ENCODE measurements around the gene ELOA2. TPM values are rescaled to one million over a fixed set of nuclear protein-coding genes. Genes with fewer than 3 reads are reported as not detected.

ELOA2 gene
- total and polyA plus RNA-seq, 2 donors (not counting 1 experiment from before 2014, with no cell fraction given) = not detected

- Histone ChIP-seq H3K9ac (ENCODE audit: insufficient read depth, low read length) (no peak overlapping the region), H3K36me3 (ENCODE audit: control insufficient read depth, insufficient read depth, low read length) (no peaks in the 10 kb centered on the region), H3K27ac (ENCODE audit: insufficient read depth, low read length) (no peak overlapping the region), H3K4me1 (ENCODE audit: control insufficient read depth, extremely low read depth, insufficient read depth, low read length) (no peaks in the 10 kb centered on the region), H2AFZ (ENCODE audit: low read length) (no peak overlapping the region), H4K20me1 (ENCODE audit: control insufficient read depth, extremely low read depth, insufficient read depth, low read length) (no peaks in the 10 kb centered on the region), H3K4me2 (ENCODE audit: extremely low read depth, insufficient read depth, low read length) (no peak overlapping the region), H3K9me3 (ENCODE audit: control insufficient read depth, insufficient read depth, low read depth, low read length) (no peaks in the 10 kb centered on the region), H3K27me3 (ENCODE audit: control insufficient read depth, insufficient read depth, low read length) (no peaks in the 10 kb centered on the region), H3K79me2 (ENCODE audit: control insufficient read depth, insufficient read depth, low read length) (no peaks in the 10 kb centered on the region), H3K4me3 (replicated peaks in 1 of 4; ENCODE audit: control extremely low read depth in 1 of 4, insufficient read depth in 1 of 4, low read depth in 3 of 4, low read length in 4 of 4) (no peak overlapping the region)
- no peak for DNase-seq (ENCODE audit: low read depth in 2 of 2)
- no peak for TF ChIP-seq EZH2 (IDR thresholded peaks at IDR 0.05; ENCODE audit: low read length, missing control alignments)
- TF ChIP-seq, protein P1, sequence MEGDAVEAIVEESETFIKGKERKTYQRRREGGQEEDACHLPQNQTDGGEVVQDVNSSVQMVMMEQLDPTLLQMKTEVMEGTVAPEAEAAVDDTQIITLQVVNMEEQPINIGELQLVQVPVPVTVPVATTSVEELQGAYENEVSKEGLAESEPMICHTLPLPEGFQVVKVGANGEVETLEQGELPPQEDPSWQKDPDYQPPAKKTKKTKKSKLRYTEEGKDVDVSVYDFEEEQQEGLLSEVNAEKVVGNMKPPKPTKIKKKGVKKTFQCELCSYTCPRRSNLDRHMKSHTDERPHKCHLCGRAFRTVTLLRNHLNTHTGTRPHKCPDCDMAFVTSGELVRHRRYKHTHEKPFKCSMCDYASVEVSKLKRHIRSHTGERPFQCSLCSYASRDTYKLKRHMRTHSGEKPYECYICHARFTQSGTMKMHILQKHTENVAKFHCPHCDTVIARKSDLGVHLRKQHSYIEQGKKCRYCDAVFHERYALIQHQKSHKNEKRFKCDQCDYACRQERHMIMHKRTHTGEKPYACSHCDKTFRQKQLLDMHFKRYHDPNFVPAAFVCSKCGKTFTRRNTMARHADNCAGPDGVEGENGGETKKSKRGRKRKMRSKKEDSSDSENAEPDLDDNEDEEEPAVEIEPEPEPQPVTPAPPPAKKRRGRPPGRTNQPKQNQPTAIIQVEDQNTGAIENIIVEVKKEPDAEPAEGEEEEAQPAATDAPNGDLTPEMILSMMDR (conservative IDR thresholded peaks at IDR 0.05 in 1 of 2, IDR thresholded peaks at IDR 0.05 in 1 of 2; ENCODE audit: low read depth in 1 of 2, low read length in 2 of 2) = no peak
These were observed 41.7 kb upstream of the ELOA2 start for GRCh38 chr18:47077111-47077510.

DNA sequence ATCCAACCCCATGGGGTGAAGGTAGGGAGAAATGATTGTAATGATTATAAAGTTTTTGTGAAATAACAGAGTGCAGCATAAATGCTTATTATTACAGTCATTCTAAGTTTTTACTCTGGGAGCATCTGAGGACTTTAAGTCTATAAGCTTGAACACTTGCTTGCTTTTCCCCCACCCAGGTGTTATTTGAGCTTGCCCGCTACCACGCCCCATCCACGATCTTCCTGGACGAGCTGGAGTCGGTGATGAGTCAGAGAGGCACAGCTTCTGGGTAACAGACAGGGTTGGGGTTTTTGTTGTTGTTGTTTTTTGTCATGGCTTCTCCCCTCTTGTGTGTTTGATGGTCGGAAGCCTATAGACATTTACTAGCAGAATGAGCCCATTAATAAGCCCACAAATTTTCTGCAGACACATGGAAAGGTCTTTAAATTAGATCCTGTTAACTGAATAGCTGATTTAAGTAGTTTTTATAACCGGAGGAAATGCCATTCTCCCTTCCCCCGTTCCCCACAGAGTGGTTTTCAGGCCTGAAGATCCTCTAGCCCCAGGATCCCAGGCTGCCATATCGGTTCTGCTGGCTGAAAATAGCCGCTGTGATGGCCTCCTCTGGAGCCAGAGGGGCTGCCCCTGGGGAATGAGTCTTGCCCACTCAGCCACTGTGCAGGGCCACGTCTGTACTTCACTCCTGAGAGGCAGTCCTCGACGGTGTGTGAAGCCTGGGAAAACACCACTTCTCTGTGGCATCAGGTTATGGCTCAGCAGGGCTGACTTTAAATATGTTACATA lies 39.9 kb upstream of the ELOA2 start:
- Histone ChIP-seq H3K36me3 (ENCODE audit: control insufficient read depth, insufficient read depth, low read length) (no peaks in the 10 kb centered on the region), H3K4me2 (ENCODE audit: extremely low read depth, insufficient read depth, low read length) (no peak overlapping the region), H3K4me1 (ENCODE audit: control insufficient read depth, extremely low read depth, insufficient read depth, low read length) (no peaks in the 10 kb centered on the region), H3K27ac (ENCODE audit: insufficient read depth, low read length) (no peak overlapping the region), H3K79me2 (ENCODE audit: control insufficient read depth, insufficient read depth, low read length) (no peaks in the 10 kb centered on the region), H2AFZ (ENCODE audit: low read length) (no peak overlapping the region), H3K9me3 (ENCODE audit: control insufficient read depth, insufficient read depth, low read depth, low read length) (no peaks in the 10 kb centered on the region), H3K9ac (ENCODE audit: insufficient read depth, low read length) (no peak overlapping the region), H3K4me3 (replicated peaks in 1 of 4; ENCODE audit: control extremely low read depth in 1 of 4, insufficient read depth in 1 of 4, low read depth in 3 of 4, low read length in 4 of 4) (no peak overlapping the region), H3K27me3 (ENCODE audit: control insufficient read depth, insufficient read depth, low read length) (no peaks in the 10 kb centered on the region), H4K20me1 (ENCODE audit: control insufficient read depth, extremely low read depth, insufficient read depth, low read length) (no peaks in the 10 kb centered on the region)
- TF ChIP-seq, protein P1 (conservative IDR thresholded peaks at IDR 0.05 in 1 of 2, IDR thresholded peaks at IDR 0.05 in 1 of 2; ENCODE audit: low read depth in 1 of 2, low read length in 2 of 2) = no peak
- no peak for TF ChIP-seq EZH2 (IDR thresholded peaks at IDR 0.05; ENCODE audit: low read length, missing control alignments)
- DNase-seq (ENCODE audit: low read depth in 2 of 2) = peak in 1 of 2 donors; percentile 22

DNA sequence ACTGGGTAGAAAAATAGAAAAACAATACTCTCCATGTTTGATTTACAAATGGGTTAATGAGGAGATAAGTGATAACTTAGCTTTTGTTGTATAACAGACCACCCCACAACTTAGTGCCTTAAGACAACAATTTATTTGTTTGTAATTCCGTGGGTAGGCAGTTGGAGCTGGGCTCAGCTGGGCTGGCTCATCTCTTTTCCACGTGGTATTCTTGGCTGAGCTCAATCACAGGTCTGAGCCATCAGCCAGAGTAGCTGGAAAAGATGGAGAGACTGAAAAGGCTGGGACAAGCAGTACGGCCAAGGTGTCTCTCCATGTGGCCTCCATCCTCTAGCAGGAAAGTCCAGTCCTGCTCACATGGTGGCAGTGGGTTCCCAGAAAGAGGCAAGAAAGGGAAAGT lies 32.2 kb upstream of the ELOA2 start:
- H3K4me3 ChIP-seq (replicated peaks in 1 of 4; ENCODE audit: control extremely low read depth in 1 of 4, insufficient read depth in 1 of 4, low read depth in 3 of 4, low read length in 4 of 4) = no peak overlapping the region
- no peak overlapping the region for H3K27ac ChIP-seq (ENCODE audit: insufficient read depth, low read length)
- H3K9me3 ChIP-seq (ENCODE audit: control insufficient read depth, insufficient read depth, low read depth, low read length) = no peaks in the 10 kb centered on the region
- DNase-seq (ENCODE audit: low read depth in 2 of 2) = no peak
- H4K20me1 ChIP-seq (ENCODE audit: control insufficient read depth, extremely low read depth, insufficient read depth, low read length) = no peaks in the 10 kb centered on the region
- H3K4me2 ChIP-seq (ENCODE audit: extremely low read depth, insufficient read depth, low read length) = no peak overlapping the region
- H3K36me3 ChIP-seq (ENCODE audit: control insufficient read depth, insufficient read depth, low read length) = no peaks in the 10 kb centered on the region
- H3K9ac ChIP-seq (ENCODE audit: insufficient read depth, low read length) = no peak overlapping the region
- no peaks in the 10 kb centered on the region for H3K27me3 ChIP-seq (ENCODE audit: control insufficient read depth, insufficient read depth, low read length)
- no peaks in the 10 kb centered on the region for H3K79me2 ChIP-seq (ENCODE audit: control insufficient read depth, insufficient read depth, low read length)
- TF ChIP-seq EZH2 (IDR thresholded peaks at IDR 0.05; ENCODE audit: low read length, missing control alignments) = no peak
- TF ChIP-seq, protein P1 (conservative IDR thresholded peaks at IDR 0.05 in 1 of 2, IDR thresholded peaks at IDR 0.05 in 1 of 2; ENCODE audit: low read depth in 1 of 2, low read length in 2 of 2) = no peak
- H3K4me1 ChIP-seq (ENCODE audit: control insufficient read depth, extremely low read depth, insufficient read depth, low read length) = no peaks in the 10 kb centered on the region
- H2AFZ ChIP-seq (ENCODE audit: low read length) = no peak overlapping the region
